Lung (tissue), 12 donors: ENCODE measurements around the gene EIF2D. TPM values are rescaled to one million over a fixed set of nuclear protein-coding genes. Genes with fewer than 3 reads are reported as not detected.
A peak's percentile ranks its signal among the peaks of the same experiment; 100 is the strongest.
"Not testable (repeated sequence)": the region's sequence is repeated elsewhere in the genome, so short reads cannot be mapped to it uniquely, and the experiment has no call there.

Source experiments
- ATAC-seq: fragments of 200-7000 bp; cut with Tn5 transposase; one replicate; pipeline ENCODE4 v1.9.1; 2020; ENCODE audit warnings: moderate number of reproducible peaks; ENCODE audit not compliant: insufficient read depth, low FRiP score
- DNase-seq, 3 donors: peaks; one replicate each; pipeline ENCODE4 v3.0.0-alpha.2; 2013 to 2017
- H3K27ac ChIP-seq, 2 donors: one replicate each; pipeline ENCODE4 v1.5.1; 2013; ENCODE audit warnings: mild to moderate bottlenecking in 2 of 2, moderate library complexity in 2 of 2, control low read depth in 1 of 2, inconsistent platforms in 1 of 2, low read depth in 1 of 2, low read length in 1 of 2
- H3K27me3 ChIP-seq, 3 donors: one replicate each; pipeline ENCODE4 v1.5.1; 2013; ENCODE audit warnings: low read length in 2 of 3; ENCODE audit not compliant: control insufficient read depth in 3 of 3, insufficient read depth in 3 of 3
- H3K36me3 ChIP-seq, 4 donors: one replicate each; pipeline ENCODE4 v1.5.1; 2013; ENCODE audit warnings: low read length in 4 of 4, mild to moderate bottlenecking in 1 of 4, moderate library complexity in 1 of 4; ENCODE audit not compliant: control insufficient read depth in 4 of 4, insufficient read depth in 4 of 4
- H3K4me1 ChIP-seq, 5 donors: one replicate each; pipeline ENCODE4 v1.5.1; 2013; ENCODE audit warnings: low read length in 5 of 5, mild to moderate bottlenecking in 2 of 5, moderate library complexity in 1 of 5; ENCODE audit not compliant: control insufficient read depth in 5 of 5, insufficient read depth in 5 of 5
- H3K4me3 ChIP-seq: one replicate; pipeline ENCODE4 v1.5.1; 2013; ENCODE audit warnings: mild to moderate bottlenecking, control low read depth, moderate library complexity
- H3K9ac ChIP-seq, 2 donors: one replicate each; pipeline ENCODE4 v1.5.1; 2013; ENCODE audit warnings: low read length in 2 of 2, control low read depth in 1 of 2; ENCODE audit not compliant: insufficient read depth in 1 of 2
- H3K9me3 ChIP-seq, 4 donors: one replicate each; pipeline ENCODE4 v1.5.1; 2013; ENCODE audit warnings: low read length in 3 of 4, mild to moderate bottlenecking in 1 of 4, moderate library complexity in 1 of 4; ENCODE audit not compliant: control insufficient read depth in 4 of 4, insufficient read depth in 3 of 4
- WGBS, 2 donors: extraction: QIAGEN DNeasy Blood & Tissue Kit; methylation state at CpG; one replicate each; pipeline ENCODE4 v1.1.7; 2013; 5-methylcytosine and 5-hydroxymethylcytosine counted together
- polyA plus RNA-seq, 2 donors: library from polyadenylated mRNA; stranded (reverse); fragments of 200-250 nt; gene quantifications; one replicate each; pipeline ENCODE4 v1.2.1, GENCODE V29; 2013
- total RNA-seq, 2 donors: library from RNA; depleted of rRNA in 1 of 2; stranded (reverse); fragments of >200 nt in 1 of 2; gene quantifications; one replicate each; pipeline ENCODE4 v1.2.1, GENCODE V29; 2014 to 2021
- TF ChIP-seq, protein P1 (sequence below): IDR thresholded peaks from 2 replicates; pipeline ENCODE4 v1.5.1; 2012; ENCODE audit warnings: mild to moderate bottlenecking; ENCODE audit errors: control extremely low read depth, extremely low read depth
- donor health status: control.
- donor health status: control.
- donor health status: Bipolar disorder and iron deficiency.
- donor health status: healthy.
- donor health status: DM: yes; HTN: yes; CAD: no.

The EIF2D gene
- total and polyA plus RNA-seq, 4 donors: 27.7 to 78.9 (median 43.2) TPM

DNA sequence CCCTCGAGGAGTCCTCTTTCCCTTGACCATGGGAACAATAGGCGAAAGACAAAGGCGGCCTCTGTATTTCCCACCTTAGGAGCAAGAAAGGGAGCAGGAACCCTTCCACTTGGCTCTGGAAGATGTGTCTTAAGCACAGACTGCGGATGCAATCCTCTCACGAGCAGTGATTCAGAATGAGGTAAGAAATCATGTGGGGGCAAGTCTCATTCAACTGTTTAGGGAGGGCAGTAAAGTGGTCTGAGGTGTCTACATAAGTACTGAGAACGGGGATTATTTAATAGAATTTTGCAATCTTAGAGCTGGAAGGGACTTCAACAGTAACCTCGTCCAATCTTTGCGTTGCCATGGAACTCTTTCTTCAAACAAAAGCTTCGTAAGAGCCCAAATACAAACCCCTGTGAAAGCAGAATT lies 21.4 kb upstream of the EIF2D start:
- H3K9me3 ChIP-seq: no peaks in the 10 kb centered on the region
- H3K36me3 ChIP-seq: no peaks in the 10 kb centered on the region
- H3K9ac ChIP-seq: peak overlapping the region; percentile 25 to 82
- H3K27ac ChIP-seq: peak overlapping the region in 1 of 2 donors; percentile 11
- TF ChIP-seq, protein P1, sequence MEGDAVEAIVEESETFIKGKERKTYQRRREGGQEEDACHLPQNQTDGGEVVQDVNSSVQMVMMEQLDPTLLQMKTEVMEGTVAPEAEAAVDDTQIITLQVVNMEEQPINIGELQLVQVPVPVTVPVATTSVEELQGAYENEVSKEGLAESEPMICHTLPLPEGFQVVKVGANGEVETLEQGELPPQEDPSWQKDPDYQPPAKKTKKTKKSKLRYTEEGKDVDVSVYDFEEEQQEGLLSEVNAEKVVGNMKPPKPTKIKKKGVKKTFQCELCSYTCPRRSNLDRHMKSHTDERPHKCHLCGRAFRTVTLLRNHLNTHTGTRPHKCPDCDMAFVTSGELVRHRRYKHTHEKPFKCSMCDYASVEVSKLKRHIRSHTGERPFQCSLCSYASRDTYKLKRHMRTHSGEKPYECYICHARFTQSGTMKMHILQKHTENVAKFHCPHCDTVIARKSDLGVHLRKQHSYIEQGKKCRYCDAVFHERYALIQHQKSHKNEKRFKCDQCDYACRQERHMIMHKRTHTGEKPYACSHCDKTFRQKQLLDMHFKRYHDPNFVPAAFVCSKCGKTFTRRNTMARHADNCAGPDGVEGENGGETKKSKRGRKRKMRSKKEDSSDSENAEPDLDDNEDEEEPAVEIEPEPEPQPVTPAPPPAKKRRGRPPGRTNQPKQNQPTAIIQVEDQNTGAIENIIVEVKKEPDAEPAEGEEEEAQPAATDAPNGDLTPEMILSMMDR: no peak
- peak; percentile 46 to 93 (median 89) for DNase-seq
- 50 to 64% methylated on average over 9 of the region's 9 CpGs for WGBS, 2 donors
- H3K4me1 ChIP-seq: peaks cover 2 to 43% (median 7%) of the 10 kb centered on the region in 5 donors
- H3K27me3 ChIP-seq: no peaks in the 10 kb centered on the region
- no peak for ATAC-seq
- no peak overlapping the region for H3K4me3 ChIP-seq

DNA sequence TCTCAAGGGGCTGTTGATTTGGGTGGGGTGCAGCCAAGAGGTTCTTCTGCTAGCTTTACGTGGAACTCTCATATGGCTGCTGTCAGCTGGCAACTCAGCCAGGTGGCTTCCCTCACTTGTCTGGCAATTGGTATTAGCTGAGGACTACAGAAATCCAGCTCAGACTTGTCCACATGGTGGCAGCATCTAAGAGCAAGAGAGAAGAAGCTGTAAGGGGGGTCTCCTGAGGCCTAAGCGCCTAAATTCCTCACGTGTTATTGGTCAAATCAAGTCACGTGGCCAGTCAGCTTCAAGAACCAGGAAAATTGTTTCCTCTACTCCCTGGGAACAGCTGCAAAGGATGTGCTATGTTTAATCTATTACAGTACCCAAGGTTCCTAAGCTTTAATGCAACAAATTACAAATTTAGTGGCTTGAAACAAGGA lies 18.8 kb upstream of the EIF2D start:
- TF ChIP-seq, protein P1: peak; percentile 20
- H3K9me3 ChIP-seq: no peaks in the 10 kb centered on the region
- 30 to 32% methylated on average over 4 of the region's 4 CpGs for WGBS, 2 donors
- H3K27me3 ChIP-seq: no peaks in the 10 kb centered on the region
- peaks cover 0 to 29% (median 7%) of the 10 kb centered on the region in 5 donors for H3K4me1 ChIP-seq
- DNase-seq: peak; percentile 86 to 94 (median 90)
- H3K36me3 ChIP-seq: no peaks in the 10 kb centered on the region
- no peak overlapping the region for H3K9ac ChIP-seq
- no peak overlapping the region for H3K27ac ChIP-seq
- ATAC-seq: no peak
- no peak overlapping the region for H3K4me3 ChIP-seq

DNA sequence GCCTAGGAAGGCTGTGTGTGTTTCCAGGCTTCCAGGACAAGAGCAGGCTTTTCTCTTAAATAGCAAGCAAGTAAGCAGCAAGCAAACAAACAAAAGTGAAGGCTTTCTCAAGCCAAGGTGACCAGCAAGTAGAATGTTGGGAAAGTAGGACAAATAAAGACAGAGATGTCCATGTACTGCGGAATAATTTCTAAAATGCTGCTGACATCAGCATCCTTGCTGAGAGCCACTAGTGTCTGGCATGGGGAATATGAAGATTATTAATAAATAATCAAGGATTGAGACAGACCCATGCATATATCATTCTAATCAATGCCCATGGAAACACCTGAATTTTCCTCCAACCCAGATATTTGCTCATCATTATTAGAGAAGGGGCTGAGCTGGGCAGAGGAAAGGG lies 16.7 kb upstream of the EIF2D start:
- 0 to 76% methylated on average over 1 of the region's 1 CpG for WGBS, 2 donors
- TF ChIP-seq, protein P1: no peak

DNA sequence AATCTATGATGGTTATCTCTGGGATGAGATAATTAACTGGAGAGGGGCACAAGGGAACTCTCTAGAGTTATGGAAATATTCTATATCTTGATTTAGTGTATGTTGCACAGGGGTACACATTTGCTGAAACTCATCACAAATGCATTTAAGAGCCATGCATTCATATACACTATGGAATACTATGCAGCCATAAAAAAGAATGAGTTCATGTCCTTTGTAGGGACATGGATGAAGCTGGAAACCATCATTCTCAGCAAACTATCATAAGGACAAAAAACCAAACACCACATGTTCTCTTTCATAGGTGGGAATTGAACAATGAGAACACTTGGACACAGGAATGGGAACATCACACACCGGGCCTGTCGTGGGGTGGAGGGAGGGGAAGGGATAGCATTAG lies 14.1 kb upstream of the EIF2D start:
- H3K4me3 ChIP-seq, H3K27me3 ChIP-seq, H3K27ac ChIP-seq, H3K4me1 ChIP-seq, H3K9me3 ChIP-seq, H3K36me3 ChIP-seq, DNase-seq, ATAC-seq, H3K9ac ChIP-seq: not testable (repeated sequence)
- WGBS, 2 donors: 99 to 100% methylated on average over 2 of the region's 2 CpGs

More for the DNA sequence above, 16.7 kb upstream of the EIF2D start:
- Histone ChIP-seq H3K27me3 (no peaks in the 10 kb centered on the region), H3K9ac (no peak overlapping the region), H3K36me3 (no peaks in the 10 kb centered on the region), H3K9me3 (no peaks in the 10 kb centered on the region), H3K4me1 (peaks cover 0 to 17% (median 7%) of the 10 kb centered on the region in 5 donors), H3K27ac (no peak overlapping the region), H3K4me3 (no peak overlapping the region)
- DNase-seq (no peak), ATAC-seq (no peak)
